Esophagus (tissue), 2 donors: Measurements from ENCODE around the gene ZFHX3. TPM values are rescaled to one million over a fixed set of nuclear protein-coding genes. Genes with fewer than 3 reads are reported as not detected.

Source experiments
- H3K27ac ChIP-seq, 2 donors: one replicate each; pipeline ENCODE4 v1.5.1; 2013; ENCODE audit warnings: low read depth in 2 of 2, mild to moderate bottlenecking in 2 of 2, inconsistent platforms in 1 of 2, low read length in 1 of 2, moderate library complexity in 1 of 2
- H3K27me3 ChIP-seq, 2 donors: one replicate each; pipeline ENCODE4 v1.6.1; 2013; ENCODE audit warnings: low read length in 2 of 2, control low read depth in 1 of 2, mild to moderate bottlenecking in 1 of 2; ENCODE audit not compliant: insufficient read depth in 2 of 2, control insufficient read depth in 1 of 2
- H3K36me3 ChIP-seq, 2 donors: one replicate each; pipeline ENCODE4 v1.6.1; 2013; ENCODE audit warnings: low read length in 1 of 2; ENCODE audit not compliant: control insufficient read depth in 2 of 2, insufficient read depth in 2 of 2
- H3K4me1 ChIP-seq, 2 donors: one replicate each; pipeline ENCODE4 v1.6.1; 2013; ENCODE audit warnings: low read length in 1 of 2; ENCODE audit not compliant: control insufficient read depth in 2 of 2, insufficient read depth in 2 of 2
- H3K4me3 ChIP-seq, 2 donors: one replicate each; pipeline ENCODE4 v1.5.1; 2013; ENCODE audit warnings: low read length in 2 of 2, mild to moderate bottlenecking in 2 of 2, low read depth in 1 of 2, moderate library complexity in 1 of 2
- H3K9me3 ChIP-seq, 2 donors: one replicate each; pipeline ENCODE4 v1.6.1; 2013; ENCODE audit warnings: mild to moderate bottlenecking in 2 of 2, low read depth in 1 of 2, low read length in 1 of 2, moderate library complexity in 1 of 2; ENCODE audit not compliant: control insufficient read depth in 2 of 2, insufficient read depth in 1 of 2
- WGBS, 2 donors: extraction: QIAGEN DNeasy Blood & Tissue Kit; methylation state at CpG; one replicate each; pipeline ENCODE4 v1.1.7; 2013; 5-methylcytosine and 5-hydroxymethylcytosine counted together
- polyA plus RNA-seq, 2 donors: library from polyadenylated mRNA; stranded (reverse); fragments of 200-250 nt; gene quantifications; one replicate each; pipeline ENCODE4 v1.2.3, GENCODE V29; 2013
- donor health status: healthy with polysubstance abuse.
- donor health status: Bipolar disorder and iron deficiency.

The ZFHX3 gene
- polyA plus RNA-seq, 2 donors = 0.62 to 1.1 TPM

DNA sequence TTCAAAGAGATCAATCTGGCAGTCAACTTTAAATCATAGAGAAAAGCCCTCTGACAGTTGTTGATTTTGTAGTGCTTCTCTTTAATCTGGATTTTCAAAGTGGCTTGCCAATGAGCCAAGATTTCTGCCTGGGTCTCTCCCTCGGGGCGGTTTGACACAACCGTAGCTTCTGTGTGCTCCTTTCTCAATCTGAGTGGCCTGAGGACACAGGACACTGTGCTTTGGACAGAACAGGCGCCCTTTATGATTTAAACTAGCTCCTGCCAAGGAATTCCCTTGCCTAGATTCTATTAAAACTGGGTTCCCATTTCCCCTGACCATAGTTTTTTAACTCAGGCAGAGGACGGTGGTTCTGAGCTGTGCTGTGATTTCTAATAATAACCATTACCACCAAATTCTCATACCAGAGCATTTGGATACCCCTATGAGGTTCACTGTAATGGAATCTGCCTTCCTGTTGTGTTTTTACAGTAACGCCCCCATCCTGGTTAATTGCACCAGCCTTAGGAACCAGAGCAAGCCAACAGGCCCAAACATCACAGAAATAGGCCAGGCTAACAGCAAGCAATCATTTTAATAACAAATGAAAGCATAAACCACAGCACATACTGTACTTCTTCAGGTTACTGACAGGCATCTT is 4.0 kb downstream of the ZFHX3 start:
- 44 to 56% methylated on average over 6 of the region's 6 CpGs for WGBS, 2 donors
- H3K27ac ChIP-seq = no peak overlapping the region
- H3K4me3 ChIP-seq = no peak overlapping the region
- no peaks in the 10 kb centered on the region for H3K36me3 ChIP-seq
- no peaks in the 10 kb centered on the region for H3K27me3 ChIP-seq
- H3K9me3 ChIP-seq = no peaks in the 10 kb centered on the region
- peaks cover 6 to 7% of the 10 kb centered on the region in 2 donors for H3K4me1 ChIP-seq

DNA sequence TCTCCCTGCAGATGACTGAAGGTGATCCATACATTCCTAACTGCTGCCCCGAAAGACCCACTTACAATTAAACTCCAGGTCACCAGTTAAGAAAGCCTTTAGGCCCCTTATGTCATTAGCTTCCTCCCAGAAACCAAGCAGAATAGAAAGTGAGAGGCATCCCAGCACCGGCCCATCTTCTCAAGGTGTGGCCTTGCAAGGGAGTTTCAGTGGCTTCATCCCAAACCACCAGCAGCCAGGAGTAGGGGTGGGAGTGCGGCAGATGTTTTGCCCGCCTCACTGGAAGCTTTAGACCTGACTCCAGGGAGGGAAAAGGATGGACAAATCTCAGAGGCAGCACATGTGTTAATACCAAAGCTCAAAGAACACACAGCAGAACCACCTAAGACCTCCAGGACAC is 5.1 kb downstream of the ZFHX3 start:
- no peaks in the 10 kb centered on the region for H3K36me3 ChIP-seq
- peaks cover 6 to 7% of the 10 kb centered on the region in 2 donors for H3K4me1 ChIP-seq
- 83 to 86% methylated on average over 4 of the region's 4 CpGs for WGBS, 2 donors
- H3K4me3 ChIP-seq = no peak overlapping the region
- no peak overlapping the region for H3K27ac ChIP-seq
- no peaks in the 10 kb centered on the region for H3K27me3 ChIP-seq
- no peaks in the 10 kb centered on the region for H3K9me3 ChIP-seq

DNA sequence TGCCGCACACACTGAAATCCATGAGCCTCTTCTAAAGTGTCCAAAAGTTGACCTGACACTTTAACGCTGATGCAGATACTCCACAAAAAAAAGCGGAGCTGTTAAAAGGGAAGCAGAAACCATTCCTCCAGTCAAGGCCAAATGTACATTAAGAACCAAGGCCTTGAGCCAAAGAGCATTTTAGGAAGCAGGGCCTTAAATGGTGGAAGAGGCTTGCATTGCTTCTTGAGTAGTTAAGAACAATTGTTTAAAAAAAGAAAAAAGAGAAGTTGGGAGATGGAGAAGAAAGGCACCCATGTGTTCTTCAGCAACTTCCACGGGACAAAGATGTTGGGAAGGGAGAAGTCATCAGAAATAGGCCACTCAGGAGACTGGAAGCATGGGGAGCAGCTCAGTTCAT is 6.3 kb downstream of the ZFHX3 start:
- peaks cover 3 to 5% of the 10 kb centered on the region in 2 donors for H3K4me1 ChIP-seq
- WGBS, 2 donors = 91 to 93% methylated on average over 4 of the region's 4 CpGs

DNA sequence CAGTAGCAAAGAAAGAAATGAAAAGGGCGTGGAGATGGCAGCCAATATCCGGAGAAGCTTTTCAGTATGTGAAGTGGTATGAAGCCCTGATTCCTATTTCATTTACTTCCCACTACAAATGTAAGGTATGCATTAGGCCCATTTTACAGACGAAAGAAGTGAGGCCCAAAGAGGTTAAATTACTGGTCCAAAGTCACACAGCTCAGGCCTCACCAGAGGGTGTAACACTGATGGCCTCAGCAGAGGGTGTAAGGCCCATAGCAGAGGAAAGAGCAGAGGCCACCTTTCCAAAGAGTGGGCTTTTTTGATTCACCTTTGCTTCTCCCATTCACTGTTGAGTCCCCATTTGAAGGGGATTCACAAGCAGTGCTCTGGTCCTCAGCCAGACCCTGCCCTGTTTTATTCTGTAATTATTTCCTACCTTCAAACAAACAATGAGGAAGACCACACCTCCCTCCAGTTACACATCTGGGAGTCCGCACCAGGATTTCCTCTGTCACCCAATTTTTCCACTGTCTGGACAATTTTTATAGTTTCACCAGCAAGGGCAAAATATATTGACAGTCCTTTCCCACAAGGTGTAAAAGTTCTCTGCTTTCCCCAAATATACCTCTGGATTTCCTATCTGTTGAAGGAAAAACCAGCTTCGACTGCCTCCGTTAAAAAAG is 7.1 kb downstream of the ZFHX3 start:
- no peaks in the 10 kb centered on the region for H3K27me3 ChIP-seq
- H3K4me1 ChIP-seq = peaks cover 3 to 5% of the 10 kb centered on the region in 2 donors
- H3K9me3 ChIP-seq = no peaks in the 10 kb centered on the region
- no peak overlapping the region for H3K4me3 ChIP-seq
- no peak overlapping the region for H3K27ac ChIP-seq
- H3K36me3 ChIP-seq = no peaks in the 10 kb centered on the region
- 91% methylated on average over 6 of the region's 6 CpGs for WGBS, 2 donors

More for the DNA sequence above, 6.3 kb downstream of the ZFHX3 start:
- no peak overlapping the region for H3K4me3 ChIP-seq
- no peaks in the 10 kb centered on the region for H3K9me3 ChIP-seq
- H3K27me3 ChIP-seq = no peaks in the 10 kb centered on the region
- H3K36me3 ChIP-seq = no peaks in the 10 kb centered on the region
- H3K27ac ChIP-seq = no peak overlapping the region

DNA sequence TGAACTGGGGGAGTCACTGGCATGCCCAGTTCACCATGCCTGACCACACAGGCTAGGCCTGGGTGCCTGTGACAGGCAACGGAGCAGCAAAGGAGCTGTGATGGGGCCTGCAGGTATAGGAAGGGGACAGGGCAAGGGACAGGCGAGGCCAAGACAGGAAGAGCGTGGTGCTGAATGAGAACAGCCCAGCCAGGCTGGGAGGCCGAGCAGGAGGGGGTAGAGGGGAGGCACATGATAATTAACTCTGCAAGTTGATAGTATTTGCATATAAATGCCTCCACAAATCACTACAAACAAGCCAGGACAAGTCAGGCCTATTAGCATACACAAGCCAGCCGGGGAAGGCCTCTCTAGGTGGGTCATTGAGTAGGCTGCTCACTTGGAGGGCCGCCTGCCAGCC is 7.8 kb downstream of the ZFHX3 start:
- no peak overlapping the region for H3K27ac ChIP-seq
- no peaks in the 10 kb centered on the region for H3K9me3 ChIP-seq
- H3K27me3 ChIP-seq = no peaks in the 10 kb centered on the region
- H3K4me3 ChIP-seq = no peak overlapping the region
- H3K36me3 ChIP-seq = no peaks in the 10 kb centered on the region
- 66 to 83% methylated on average over 6 of the region's 6 CpGs for WGBS, 2 donors
- peaks cover 3 to 5% of the 10 kb centered on the region in 2 donors for H3K4me1 ChIP-seq

DNA sequence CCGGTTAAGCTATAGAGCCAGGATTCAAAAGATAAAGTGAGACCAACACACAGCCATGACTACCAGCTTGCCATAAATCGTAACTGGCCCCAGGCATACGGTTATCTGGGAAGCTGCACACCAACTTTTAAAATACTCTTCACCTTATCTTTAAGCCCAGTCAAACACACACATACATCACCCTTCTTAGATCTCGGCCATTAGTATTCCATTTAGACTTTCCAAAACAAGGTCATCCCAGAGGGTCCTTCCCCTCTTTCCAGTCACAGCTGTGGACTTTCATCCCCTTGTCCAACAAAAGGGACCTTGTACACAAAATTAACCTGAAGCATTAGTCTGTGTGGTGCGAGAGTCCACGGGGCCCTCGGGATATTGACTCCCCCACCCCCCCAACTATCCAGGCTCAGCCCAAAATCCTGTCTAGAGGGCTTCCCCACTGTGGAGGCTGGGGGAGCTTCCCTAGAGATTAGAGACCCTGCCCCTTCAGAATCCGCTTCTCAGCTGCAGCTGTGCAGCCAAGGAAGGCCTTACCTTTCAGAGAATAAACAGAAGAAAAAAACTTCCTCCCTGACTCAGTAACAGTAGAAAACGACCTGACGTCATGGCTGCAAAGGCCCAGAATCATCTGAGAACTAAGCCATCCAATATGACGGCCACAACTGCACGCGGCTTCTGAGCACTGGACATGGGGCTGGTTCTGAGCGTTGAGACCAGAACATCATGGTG is 9.9 kb downstream of the ZFHX3 start:
- no peaks in the 10 kb centered on the region for H3K36me3 ChIP-seq
- H3K27ac ChIP-seq = no peak overlapping the region
- H3K27me3 ChIP-seq = no peaks in the 10 kb centered on the region
- H3K4me3 ChIP-seq = no peak overlapping the region
- H3K4me1 ChIP-seq = peaks cover 3 to 5% of the 10 kb centered on the region in 2 donors
- H3K9me3 ChIP-seq = no peaks in the 10 kb centered on the region
- 75 to 82% methylated on average over 14 of the region's 14 CpGs for WGBS, 2 donors

DNA sequence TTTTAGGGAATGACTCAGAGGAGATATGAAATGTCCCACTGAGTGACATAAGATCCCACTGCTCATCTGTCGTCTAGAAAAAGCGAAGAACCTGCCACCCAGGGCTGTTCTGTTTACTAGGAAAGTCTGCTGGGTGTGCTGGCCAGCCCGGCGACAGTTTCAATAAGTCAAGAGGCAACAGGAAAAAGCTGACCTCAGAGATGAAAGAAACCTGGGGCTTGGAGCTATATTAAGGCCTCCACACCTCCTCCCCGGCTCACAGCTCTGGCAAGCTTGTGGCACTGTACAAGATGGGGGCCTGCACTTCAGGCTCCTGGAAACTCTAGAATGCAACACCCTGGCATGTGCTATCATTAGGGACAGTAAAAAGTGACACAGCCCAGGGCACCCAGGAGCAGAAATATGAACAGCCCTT is 10.6 kb downstream of the ZFHX3 start:
- WGBS, 2 donors = 53 to 55% methylated on average over 5 of the region's 5 CpGs
- peaks cover 3 to 5% of the 10 kb centered on the region in 2 donors for H3K4me1 ChIP-seq
- no peak overlapping the region for H3K27ac ChIP-seq
- no peaks in the 10 kb centered on the region for H3K36me3 ChIP-seq
- no peaks in the 10 kb centered on the region for H3K27me3 ChIP-seq
- H3K9me3 ChIP-seq = no peaks in the 10 kb centered on the region
- H3K4me3 ChIP-seq = no peak overlapping the region

DNA sequence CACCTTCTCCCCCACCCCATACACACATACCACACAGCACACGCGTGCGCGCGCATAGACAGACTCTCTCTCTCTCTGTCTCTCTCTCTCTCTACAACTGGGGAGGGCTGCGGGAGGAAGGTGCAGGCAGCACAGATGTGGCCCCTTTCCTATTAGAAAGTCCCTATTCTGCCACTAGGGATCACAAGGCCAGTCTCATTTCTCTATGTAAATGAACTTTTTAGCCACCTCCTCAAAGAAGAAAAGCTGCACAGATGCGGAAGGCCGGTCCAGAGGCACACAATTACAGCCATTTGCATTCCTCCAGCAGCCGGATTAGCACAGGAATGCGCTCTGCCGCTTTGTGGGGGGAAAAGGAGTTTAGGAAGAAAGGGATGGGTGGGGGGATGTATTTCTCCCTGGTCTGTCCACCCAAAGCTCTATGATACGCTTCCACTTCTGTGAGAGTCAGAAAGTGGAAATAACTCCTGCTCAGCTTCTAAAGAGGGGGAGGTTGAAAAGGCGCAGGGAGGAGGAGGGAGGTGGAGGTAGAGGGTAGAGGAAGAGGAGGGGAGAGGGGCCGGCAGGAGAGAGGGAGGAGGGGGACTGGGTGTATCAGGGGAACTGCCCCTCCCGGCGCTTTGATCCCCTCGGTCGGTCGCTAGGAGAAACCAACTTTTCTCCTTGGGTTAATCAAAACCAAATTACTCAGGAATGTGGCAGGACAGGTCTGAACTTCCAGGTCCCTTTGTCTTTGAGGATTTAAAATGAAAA is 11.7 kb downstream of the ZFHX3 start:
- Histone ChIP-seq H3K4me3 (peak overlapping the region in 1 of 2 donors; percentile 33), H3K9me3 (no peaks in the 10 kb centered on the region), H3K36me3 (no peaks in the 10 kb centered on the region), H3K27ac (no peak overlapping the region), H3K27me3 (no peaks in the 10 kb centered on the region), H3K4me1 (peaks cover 3 to 5% of the 10 kb centered on the region in 2 donors)
- 37 to 42% methylated on average over 18 to 19 of the region's 19 CpGs for WGBS, 2 donors

DNA sequence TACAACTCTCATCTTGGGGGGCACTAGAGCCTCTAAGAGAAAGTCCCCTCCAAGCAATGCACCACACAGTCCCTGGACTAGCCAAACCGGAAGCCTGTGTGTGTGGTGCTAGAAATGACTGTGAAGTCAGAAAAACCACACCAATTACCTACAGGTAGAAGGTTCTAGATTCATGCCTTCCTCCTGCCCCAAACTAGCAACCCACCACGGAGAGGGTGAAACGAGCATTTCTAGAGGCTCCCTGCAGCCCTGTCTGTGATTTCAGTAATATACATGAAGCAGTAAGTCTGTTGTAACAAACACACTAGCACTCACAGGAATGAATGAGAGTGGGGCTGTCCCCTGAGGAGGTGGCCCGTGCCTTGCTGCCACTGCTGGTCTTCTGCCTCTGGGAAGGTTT is 13.6 kb downstream of the ZFHX3 start:
- Histone ChIP-seq H3K27ac (no peak overlapping the region), H3K4me3 (no peak overlapping the region), H3K4me1 (no peaks in the 10 kb centered on the region), H3K9me3 (no peaks in the 10 kb centered on the region), H3K27me3 (no peaks in the 10 kb centered on the region), H3K36me3 (no peaks in the 10 kb centered on the region)
- 76 to 84% methylated on average over 4 of the region's 4 CpGs for WGBS, 2 donors
